Thyroid gland (tissue), 4 donors: ENCODE measurements around the gene RPL15. TPM values are rescaled to one million over a fixed set of nuclear protein-coding genes. Genes with fewer than 3 reads are reported as not detected.

ENCODE experiments used
- DNase-seq, 2 donors: peaks; one replicate each; pipeline ENCODE4 v3.0.0-alpha.2; 2019
- H3K27ac ChIP-seq, 3 donors: fragments of 200-600 bp; sonication (generic); 1 replicate in 2 of 3; 2 replicates in 1 of 3; pipeline ENCODE4 v1.5.1; 2016 to 2019; ENCODE audit warnings: mild to moderate bottlenecking in 1 of 3, moderate library complexity in 1 of 3
- H3K27me3 ChIP-seq: fragments of 200-600 bp; sonication (generic); one replicate; pipeline ENCODE4 v1.5.1; 2019
- H3K36me3 ChIP-seq, 2 donors: fragments of 200-600 bp; sonication (generic); one replicate each; pipeline ENCODE4 v1.5.1; 2016 to 2019
- H3K4me1 ChIP-seq, 2 donors: fragments of 200-600 bp; sonication (generic); one replicate each; pipeline ENCODE4 v1.5.1; 2017 to 2019
- H3K4me3 ChIP-seq, 3 donors: fragments of 200-600 bp; sonication (generic); replicated peaks in 1 of 3; 1 replicate in 2 of 3; 2 replicates in 1 of 3; pipeline ENCODE4 v1.5.1; 2016; ENCODE audit warnings: mild to moderate bottlenecking in 1 of 3
- H3K9me3 ChIP-seq: fragments of 200-600 bp; sonication (generic); one replicate; pipeline ENCODE4 v1.5.1; 2017
- POLR2A ChIP-seq, 2 donors: fragments of 450-650 bp; IDR thresholded peaks; one replicate each; pipeline ENCODE4 v1.6.1; 2017; ENCODE audit warnings: antibody characterized with exemption in 2 of 2, mild to moderate bottlenecking in 2 of 2, moderate library complexity in 1 of 2
- WGBS, 2 donors: methylation state at CpG; one replicate each; pipeline ENCODE4 v1.1.5; 2017; 5-methylcytosine and 5-hydroxymethylcytosine counted together
- intact Hi-C: fragments of 100-400 bp; cut with DNase I; formaldehyde crosslinking; loops from one replicate; pipeline ENCODE4 v1.15.1; 2023
- total RNA-seq, 4 donors: library from RNA; depleted of rRNA; stranded (reverse); fragments of >200 nt; gene quantifications; one replicate each; pipeline ENCODE4 v1.2.3, GENCODE V29; 2016
- TF ChIP-seq, protein P1 (sequence below), 6 experiments: fragments of 200-600 bp in 3 of 6; fragments of 450-650 bp in 3 of 6; sonication (generic) in 3 of 6; IDR thresholded peaks; one replicate each; pipeline ENCODE4 v1.5.1; 2016 to 2019; ENCODE audit warnings: antibody characterized with exemption in 6 of 6, mild to moderate bottlenecking in 2 of 6, inconsistent platforms in 1 of 6, moderate library complexity in 1 of 6

The RPL15 gene
- total RNA-seq, 4 donors from 2014 or later, result 1,700 to 2,512 (median 2,310) TPM

GRCh38 chr3:23949784-23950183 is 32.9 kb downstream of the RPL15 start:
- Histone ChIP-seq H3K9me3 (no peaks in the 10 kb centered on the region), H3K4me3 (no peak overlapping the region), H3K27me3 (no peaks in the 10 kb centered on the region), H3K36me3 (no peaks in the 10 kb centered on the region), H3K27ac (peak overlapping the region; percentile 11 to 87 (median 38)), H3K4me1 (peaks cover 46 to 71% of the 10 kb centered on the region in 2 donors)
- peak; percentile 90 to 92 for DNase-seq
- intact Hi-C loops, result no loop called here
- TF ChIP-seq, protein P1, sequence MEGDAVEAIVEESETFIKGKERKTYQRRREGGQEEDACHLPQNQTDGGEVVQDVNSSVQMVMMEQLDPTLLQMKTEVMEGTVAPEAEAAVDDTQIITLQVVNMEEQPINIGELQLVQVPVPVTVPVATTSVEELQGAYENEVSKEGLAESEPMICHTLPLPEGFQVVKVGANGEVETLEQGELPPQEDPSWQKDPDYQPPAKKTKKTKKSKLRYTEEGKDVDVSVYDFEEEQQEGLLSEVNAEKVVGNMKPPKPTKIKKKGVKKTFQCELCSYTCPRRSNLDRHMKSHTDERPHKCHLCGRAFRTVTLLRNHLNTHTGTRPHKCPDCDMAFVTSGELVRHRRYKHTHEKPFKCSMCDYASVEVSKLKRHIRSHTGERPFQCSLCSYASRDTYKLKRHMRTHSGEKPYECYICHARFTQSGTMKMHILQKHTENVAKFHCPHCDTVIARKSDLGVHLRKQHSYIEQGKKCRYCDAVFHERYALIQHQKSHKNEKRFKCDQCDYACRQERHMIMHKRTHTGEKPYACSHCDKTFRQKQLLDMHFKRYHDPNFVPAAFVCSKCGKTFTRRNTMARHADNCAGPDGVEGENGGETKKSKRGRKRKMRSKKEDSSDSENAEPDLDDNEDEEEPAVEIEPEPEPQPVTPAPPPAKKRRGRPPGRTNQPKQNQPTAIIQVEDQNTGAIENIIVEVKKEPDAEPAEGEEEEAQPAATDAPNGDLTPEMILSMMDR (IDR thresholded peaks at IDR 0.05), result no peak
- TF ChIP-seq POLR2A (IDR thresholded peaks at IDR 0.05), result no peak

DNA sequence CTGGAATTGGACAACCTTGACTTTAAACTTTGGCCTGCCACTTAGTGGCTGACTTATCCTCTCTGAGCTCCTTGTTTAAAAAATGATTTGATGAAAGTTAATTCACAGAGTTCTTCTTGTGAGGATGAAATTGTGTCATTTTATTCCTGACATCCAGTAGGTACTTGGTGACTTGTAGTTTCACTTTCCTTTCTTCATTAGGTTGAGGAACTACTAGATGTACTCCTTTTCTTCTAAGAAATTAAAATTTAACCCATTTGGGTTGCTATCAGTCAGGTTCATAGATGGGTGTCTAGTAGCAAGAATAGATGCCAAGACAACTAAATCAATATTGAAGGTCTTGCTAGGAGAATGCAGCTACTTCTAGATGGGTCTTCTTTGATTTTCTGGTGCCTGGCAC is 33.4 kb downstream of the RPL15 start:
- no peaks in the 10 kb centered on the region for H3K9me3 ChIP-seq
- H3K27ac ChIP-seq, result peak overlapping the region; percentile 11 to 87 (median 38)
- no peaks in the 10 kb centered on the region for H3K36me3 ChIP-seq
- TF ChIP-seq, protein P1 (IDR thresholded peaks at IDR 0.05), result no peak
- no peak for TF ChIP-seq POLR2A (IDR thresholded peaks at IDR 0.05)
- H3K4me3 ChIP-seq, result no peak overlapping the region
- DNase-seq, result no peak
- H3K4me1 ChIP-seq, result peaks cover 46 to 71% of the 10 kb centered on the region in 2 donors
- intact Hi-C loops, result no loop called here
- no peaks in the 10 kb centered on the region for H3K27me3 ChIP-seq

GRCh38 chr3:23952646-23953045 is 35.7 kb downstream of the RPL15 start:
- H3K27ac ChIP-seq, result no peak overlapping the region
- TF ChIP-seq, protein P1 (IDR thresholded peaks at IDR 0.05), result no peak
- no peak for TF ChIP-seq POLR2A (IDR thresholded peaks at IDR 0.05)
- no peak for DNase-seq
- intact Hi-C loops, result no loop called here
- H3K9me3 ChIP-seq, result no peaks in the 10 kb centered on the region
- H3K36me3 ChIP-seq, result peaks cover 0 to 5% of the 10 kb centered on the region in 2 donors
- no peak overlapping the region for H3K4me3 ChIP-seq
- H3K27me3 ChIP-seq, result no peaks in the 10 kb centered on the region
- WGBS, 2 donors, result 81 to 85% methylated on average over 4 of the region's 4 CpGs
- peaks cover 34 to 60% of the 10 kb centered on the region in 2 donors for H3K4me1 ChIP-seq

GRCh38 chr3:23953523-23953922 is 36.6 kb downstream of the RPL15 start:
- no peak for DNase-seq
- no peak for TF ChIP-seq POLR2A (IDR thresholded peaks at IDR 0.05)
- TF ChIP-seq, protein P1 (IDR thresholded peaks at IDR 0.05), result no peak
- intact Hi-C loops, result no loop called here
- no peaks in the 10 kb centered on the region for H3K9me3 ChIP-seq
- WGBS, 2 donors, result 58 to 64% methylated on average over 1 of the region's 1 CpG
- peaks cover 30 to 51% of the 10 kb centered on the region in 2 donors for H3K4me1 ChIP-seq
- peaks cover 0 to 5% of the 10 kb centered on the region in 2 donors for H3K36me3 ChIP-seq
- no peak overlapping the region for H3K4me3 ChIP-seq
- H3K27me3 ChIP-seq, result no peaks in the 10 kb centered on the region
- H3K27ac ChIP-seq, result no peak overlapping the region

DNA sequence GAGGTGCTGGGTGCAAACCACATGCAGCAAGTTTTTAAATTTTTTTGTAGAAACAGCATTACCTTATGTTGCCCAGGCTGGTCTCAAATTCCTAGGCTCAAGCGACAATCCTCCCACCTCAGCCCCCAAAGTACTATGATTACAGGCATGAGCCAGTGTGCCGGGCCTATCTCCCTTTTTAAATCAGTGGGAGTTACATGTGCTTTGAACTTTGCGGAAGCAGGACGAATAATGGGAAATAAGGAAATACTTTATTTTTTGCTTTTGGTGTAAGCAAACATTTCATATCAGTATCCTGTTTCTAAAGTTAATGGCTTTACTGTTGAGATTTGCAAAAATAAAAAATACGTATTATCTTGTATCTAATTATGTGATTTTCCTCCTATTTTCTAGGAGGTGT is 37.2 kb downstream of the RPL15 start:
- Histone ChIP-seq H3K27me3 (no peaks in the 10 kb centered on the region), H3K36me3 (peaks cover 0 to 5% of the 10 kb centered on the region in 2 donors), H3K4me3 (no peak overlapping the region), H3K27ac (no peak overlapping the region), H3K9me3 (no peaks in the 10 kb centered on the region), H3K4me1 (peaks cover 27 to 45% of the 10 kb centered on the region in 2 donors)
- TF ChIP-seq, protein P1 (IDR thresholded peaks at IDR 0.05), result no peak
- no peak for TF ChIP-seq POLR2A (IDR thresholded peaks at IDR 0.05)
- DNase-seq, result no peak
- 83 to 86% methylated on average over 5 of the region's 5 CpGs for WGBS, 2 donors
- intact Hi-C loops, result no loop called here
